Glomerular endothelial cell (primary cell): Measurements from ENCODE around the gene NDC80. TPM values are rescaled to one million over a fixed set of nuclear protein-coding genes. Genes with fewer than 3 reads are reported as not detected.

Source experiments
- DNase-seq: peaks from one replicate; pipeline ENCODE4 v3.0.0-alpha.2; 2011; ENCODE audit warnings: low read depth, low spot score; ENCODE audit errors: extremely low read depth
- total RNA-seq: library from RNA; depleted of rRNA; stranded (reverse); fragments of >200 nt; gene quantifications from 2 replicates; pipeline ENCODE4 v1.2.3, GENCODE V29; 2015

Gene NDC80
- total RNA-seq, 1 donor from 2014 or later = 9.0 TPM

GRCh38 chr18:2555895-2556294, 15.5 kb upstream of the NDC80 start:
- DNase-seq = no peak

DNA sequence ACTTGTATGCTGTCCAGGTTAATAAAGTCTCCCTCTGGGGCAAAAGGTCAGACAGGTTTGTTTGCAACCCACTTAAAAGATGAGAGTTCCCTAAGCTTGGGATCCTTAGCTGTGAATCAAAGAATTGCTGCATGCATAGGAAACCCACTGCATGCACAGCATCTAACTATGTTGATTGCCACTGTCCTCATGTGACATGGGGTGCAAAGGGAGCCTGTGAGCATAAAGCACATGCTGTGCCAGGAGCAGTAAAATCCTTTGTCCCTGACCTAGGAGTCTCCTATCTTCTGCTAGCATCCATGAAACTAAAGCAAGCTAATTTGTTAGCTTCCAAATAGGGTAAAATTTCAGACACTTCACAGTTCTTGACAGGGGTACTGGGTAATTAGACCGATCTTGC, 13.8 kb upstream of the NDC80 start:
- no peak for DNase-seq

- no peak for DNase-seq
Observed at GRCh38 chr18:2559249-2559648, 12.1 kb upstream of the NDC80 start.

- no peak for DNase-seq
Observed at GRCh38 chr18:2564373-2564772, 7.0 kb upstream of the NDC80 start.

- no peak for DNase-seq
Observed at GRCh38 chr18:2568129-2568528, 3.2 kb upstream of the NDC80 start.

- no peak for DNase-seq
Observed at GRCh38 chr18:2568605-2569004, 2.8 kb upstream of the NDC80 start.

- no peak for DNase-seq
Observed at GRCh38 chr18:2569338-2570207, 1.8 kb upstream of the NDC80 start.

DNA sequence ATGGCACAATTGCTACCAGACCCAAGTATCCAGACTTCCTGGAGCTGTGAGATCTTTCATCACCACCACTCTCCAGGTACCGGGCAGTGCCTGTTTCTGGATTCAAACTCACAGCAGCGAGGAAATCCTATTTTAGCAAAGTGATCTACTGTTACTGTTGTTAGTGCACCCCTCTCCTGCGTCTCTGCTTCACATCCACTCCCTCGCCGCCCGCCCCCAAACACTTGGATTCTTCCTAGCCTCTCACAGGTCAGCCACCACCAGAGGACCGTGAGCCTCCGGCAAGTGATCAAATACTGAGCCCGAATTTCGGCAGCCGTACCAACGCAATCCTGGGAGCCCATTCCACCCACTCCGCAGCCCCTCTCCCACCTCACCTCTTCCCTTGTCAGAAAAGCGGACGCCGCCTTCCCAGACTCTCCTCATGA, 571 bp upstream of the NDC80 start:
- no peak for DNase-seq

DNA sequence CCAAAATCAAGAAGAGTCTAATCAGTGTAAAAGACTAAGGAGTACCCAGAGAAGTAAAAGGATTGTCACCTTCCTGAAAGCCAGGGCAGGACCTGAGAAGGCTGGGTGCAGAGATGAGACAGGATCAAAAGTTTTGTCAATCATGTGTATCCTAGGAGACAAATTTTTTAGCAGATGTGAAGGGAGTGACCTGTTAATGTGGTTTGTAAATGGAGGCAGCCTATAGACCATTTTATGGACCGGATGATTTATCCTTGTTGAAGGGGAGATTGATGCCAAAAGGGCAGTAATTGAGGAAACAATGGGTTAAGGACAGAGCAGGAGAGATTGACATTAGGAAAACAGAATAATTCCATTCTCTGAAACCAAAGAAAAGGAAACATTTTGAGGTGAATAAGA, 813 bp downstream of the NDC80 start:
- DNase-seq = no peak

- no peak for DNase-seq
Observed at GRCh38 chr18:2572892-2573291, 1.5 kb downstream of the NDC80 start.

- DNase-seq = no peak
Observed at GRCh38 chr18:2573408-2573807, 2.1 kb downstream of the NDC80 start.

GRCh38 chr18:2587788-2588187, 16.4 kb downstream of the NDC80 start:
- DNase-seq = no peak

GRCh38 chr18:2588666-2589344, 17.4 kb downstream of the NDC80 start:
- no peak for DNase-seq

- DNase-seq = no peak
Observed at GRCh38 chr18:2589345-2590068, 18.1 kb downstream of the NDC80 start.

- DNase-seq = no peak
Observed at GRCh38 chr18:2590303-2590702, 18.9 kb downstream of the NDC80 start.

DNA sequence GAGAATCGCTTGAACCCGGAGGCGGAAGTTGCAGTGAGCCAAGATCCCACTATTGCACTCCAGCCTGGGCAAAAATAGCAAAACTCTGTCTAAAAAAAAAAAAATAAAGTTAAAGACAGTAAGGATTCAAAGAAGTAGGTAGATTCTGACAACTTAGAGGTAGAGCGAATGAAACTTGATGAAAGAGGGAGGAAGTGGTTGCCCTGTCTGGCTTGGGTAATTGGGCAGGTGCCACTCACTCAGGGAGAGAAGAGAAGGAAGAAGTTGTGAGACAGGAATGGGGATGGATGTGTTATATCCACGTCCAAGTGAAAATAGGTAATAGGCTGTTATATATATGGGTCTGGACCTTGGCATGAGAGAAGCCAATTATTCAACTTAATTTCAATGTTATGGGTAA, 26.3 kb downstream of the NDC80 start:
- no peak for DNase-seq

DNA sequence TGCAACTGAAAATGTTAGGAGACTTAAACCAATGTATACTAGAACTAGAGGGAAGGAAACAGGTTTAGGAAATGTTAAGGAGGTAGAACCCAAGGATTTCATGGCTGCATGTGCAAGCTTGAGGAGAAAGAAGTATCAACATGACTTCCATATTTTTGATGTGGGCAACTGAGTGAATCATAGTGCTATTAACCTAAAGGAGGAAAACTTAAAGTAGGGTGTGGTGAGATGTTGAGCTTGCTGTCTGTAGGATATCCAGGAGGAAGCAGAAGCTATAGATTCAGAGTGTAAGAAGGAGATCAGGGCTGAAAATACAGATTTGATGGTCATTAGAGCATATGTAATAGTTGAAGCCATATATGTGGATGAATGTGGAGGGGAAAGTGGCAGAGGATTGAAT, 31.5 kb downstream of the NDC80 start:
- DNase-seq = no peak

DNA sequence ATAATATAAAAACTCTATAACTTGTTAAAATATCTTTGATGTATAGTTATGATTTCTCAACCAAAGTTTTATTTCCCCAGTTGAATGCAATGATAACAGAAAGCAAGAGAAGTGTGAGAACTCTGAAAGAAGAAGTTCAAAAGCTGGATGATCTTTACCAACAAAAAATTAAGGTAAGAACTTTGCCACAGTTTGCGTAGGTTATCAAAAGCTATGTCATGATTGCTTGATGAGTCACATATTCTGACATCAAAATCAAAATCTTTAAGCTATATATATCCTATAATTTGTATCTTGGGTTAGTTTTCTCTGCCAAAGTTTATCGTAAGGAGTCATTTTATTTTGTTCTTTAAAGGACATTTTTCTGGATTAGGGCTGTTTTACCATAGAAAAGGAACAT, 35.0 kb downstream of the NDC80 start:
- DNase-seq = no peak

- no peak for DNase-seq
Observed at GRCh38 chr18:2609604-2610003, 38.2 kb downstream of the NDC80 start.

- DNase-seq = no peak
Observed at GRCh38 chr18:2610549-2610948, 39.2 kb downstream of the NDC80 start.

DNA sequence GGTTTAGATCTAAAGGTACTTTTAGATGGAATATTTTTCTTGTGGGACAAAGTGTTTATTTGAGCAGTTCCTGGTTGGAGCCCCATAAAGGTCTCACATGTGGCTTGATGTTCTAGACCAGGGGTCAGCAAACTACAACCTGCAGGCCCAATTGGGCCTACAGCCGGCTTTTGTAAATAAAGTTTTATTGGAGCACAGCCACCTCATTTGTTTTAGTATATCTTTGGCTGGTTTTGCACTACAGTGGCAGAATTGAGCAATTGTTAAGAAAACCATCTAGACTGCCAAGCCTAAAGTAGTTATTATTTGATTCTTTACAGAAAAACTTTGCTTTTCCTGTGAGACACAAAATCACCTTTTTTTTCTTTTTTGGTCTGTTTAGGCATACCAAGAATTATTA, 41.6 kb downstream of the NDC80 start:
- no peak for DNase-seq
